ENCODE results near the gene TCAF2.
"Not testable (repeated sequence)": the region's sequence is repeated elsewhere in the genome, so short reads cannot be mapped to it uniquely, and the experiment has no call there.

Gene TCAF2

DNA sequence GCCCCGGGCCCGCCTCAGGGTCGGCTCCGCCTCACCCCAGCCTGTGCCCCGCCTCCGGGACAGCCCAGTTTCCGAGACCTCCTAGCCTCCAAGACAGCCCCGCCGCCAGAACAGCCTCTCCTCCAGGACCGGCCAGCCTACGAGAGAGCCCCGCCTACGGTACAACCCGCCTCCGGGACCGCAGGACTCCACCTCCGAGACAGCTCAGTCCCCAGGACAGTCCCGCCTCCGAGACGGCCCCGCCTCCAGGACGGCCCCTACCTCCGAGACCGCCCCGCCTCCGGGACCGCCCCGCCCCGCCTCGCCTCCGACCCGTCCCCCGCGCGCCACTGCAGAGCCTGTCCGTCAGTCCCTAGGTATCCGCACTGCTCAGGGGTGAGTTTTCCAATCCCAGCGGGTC is at the start of gene TCAF2:
Gene TCAF2, plus strand, starts transcription at position 329 of the 400 bp plus-strand sequence.
- DNase-seq (ENCODE audit: low spot score) = not testable (repeated sequence)

DNA sequence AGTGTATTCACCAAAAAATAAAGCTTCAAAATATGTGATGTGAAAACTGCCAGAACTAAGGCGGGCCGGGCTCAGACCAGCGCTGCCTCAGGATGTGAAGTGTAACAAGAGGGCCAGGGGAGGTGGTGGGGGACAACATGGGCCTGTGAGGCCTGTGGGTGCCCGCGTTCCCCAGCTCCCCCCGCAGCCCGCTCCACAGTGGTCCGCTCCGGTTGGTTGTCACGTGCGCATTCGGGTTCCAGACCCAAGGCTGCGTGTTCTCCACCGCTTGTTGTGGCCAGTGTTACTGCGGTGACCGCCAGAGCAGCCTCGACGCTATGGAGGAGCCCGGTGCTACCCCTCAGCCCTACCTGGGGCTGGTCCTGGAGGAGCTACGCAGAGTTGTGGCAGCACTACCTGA is 49.3 kb upstream of the TCAF2 start, which contains the start of gene CTAGE15:
Gene CTAGE15, plus strand, starts transcription at position 301 of the 400 bp plus-strand sequence. Its CDS starts 17 bp downstream, at position 318.
- DNase-seq (ENCODE audit: low spot score) = not testable (repeated sequence)

DNA sequence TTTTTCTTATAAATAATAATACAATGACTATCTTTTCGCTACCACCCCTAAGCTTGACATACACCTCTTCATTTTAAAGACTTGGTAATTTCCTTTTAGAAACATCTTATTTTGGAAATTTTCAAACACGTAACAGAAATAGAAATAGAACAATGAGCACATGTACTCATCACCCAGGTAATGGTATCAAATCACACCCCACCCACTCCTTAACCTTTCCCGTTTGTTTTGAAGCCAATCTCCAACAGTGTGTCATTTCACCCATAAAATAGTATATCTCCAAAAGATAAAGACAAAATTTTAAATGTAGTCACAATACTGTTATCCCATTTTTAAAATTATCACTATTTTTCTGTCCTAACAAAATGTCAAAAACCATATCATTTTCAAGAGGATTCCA is 32.6 kb upstream of the TCAF2 start:
- DNase-seq (ENCODE audit: low spot score) = not testable (repeated sequence)

DNA sequence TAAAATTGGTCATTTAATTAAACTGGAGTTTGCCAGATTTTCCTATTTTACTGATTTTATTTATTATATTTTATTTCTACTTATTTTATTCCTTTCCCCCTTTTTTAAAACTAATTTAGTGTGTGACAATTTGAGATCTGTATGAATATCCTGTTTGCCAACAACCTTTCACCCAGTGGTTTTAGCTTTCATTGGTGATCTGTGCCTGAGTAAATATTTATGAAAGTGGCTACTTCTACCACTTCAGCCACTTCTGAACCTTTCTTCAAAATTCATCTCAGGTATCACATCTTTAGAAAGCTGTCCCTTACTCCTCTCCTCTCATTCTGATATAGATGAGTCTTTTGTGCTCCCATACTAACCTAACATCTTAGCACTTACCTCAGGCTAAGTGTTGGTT is 30.9 kb upstream of the TCAF2 start:
- DNase-seq (ENCODE audit: low spot score) = not testable (repeated sequence)

DNA sequence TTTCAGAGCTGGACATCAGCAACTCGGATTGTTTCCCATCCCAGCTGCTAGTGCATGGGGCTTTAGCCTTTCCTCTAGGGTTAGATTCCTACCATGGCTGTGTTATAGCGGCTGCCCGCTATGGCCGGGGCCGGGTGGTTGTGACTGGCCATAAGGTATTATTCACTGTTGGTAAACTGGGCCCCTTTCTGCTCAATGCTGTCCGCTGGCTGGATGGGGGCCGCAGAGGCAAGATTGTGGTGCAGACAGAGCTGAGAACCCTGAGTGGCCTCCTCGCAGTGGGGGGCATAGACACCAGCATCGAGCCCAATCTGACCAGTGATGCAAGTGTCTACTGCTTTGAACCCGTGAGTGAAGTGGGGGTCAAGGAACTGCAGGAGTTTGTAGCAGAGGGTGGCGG is 22.7 kb upstream of the TCAF2 start:
- DNase-seq (ENCODE audit: low spot score) = not testable (repeated sequence)

GRCh38 chr7:143603549-143603948 is 17.2 kb upstream of the TCAF2 start:
- not testable (repeated sequence) for DNase-seq (ENCODE audit: low spot score)

DNA sequence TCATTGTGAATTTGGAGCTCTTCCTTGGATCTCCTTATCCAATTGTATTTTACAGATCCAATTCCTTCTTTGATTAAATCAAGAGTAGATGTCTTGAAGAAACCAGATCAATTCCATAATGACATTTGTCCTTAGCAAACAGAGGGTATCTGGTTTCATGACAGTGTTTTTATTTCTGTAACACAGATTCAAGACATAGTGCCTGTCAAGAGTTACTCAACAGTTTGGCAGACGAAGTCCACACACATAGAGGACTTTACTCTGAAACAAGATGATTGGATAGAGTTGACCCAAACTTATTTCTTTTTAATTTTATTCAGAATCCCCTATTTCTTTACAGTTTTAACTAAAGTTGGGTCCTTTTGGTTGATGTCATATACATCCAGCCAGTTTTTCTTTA is 14.7 kb upstream of the TCAF2 start:
- not testable (repeated sequence) for DNase-seq (ENCODE audit: low spot score)

- DNase-seq (ENCODE audit: low spot score) = not testable (repeated sequence)
These were observed 5.2 kb upstream of the TCAF2 start for GRCh38 chr7:143615545-143615944.

GRCh38 chr7:143617204-143617603 is 3.6 kb upstream of the TCAF2 start:
- DNase-seq (ENCODE audit: low spot score) = not testable (repeated sequence)

GRCh38 chr7:143620058-143620457 is 716 bp upstream of the TCAF2 start:
- DNase-seq (ENCODE audit: low spot score) = not testable (repeated sequence)

DNA sequence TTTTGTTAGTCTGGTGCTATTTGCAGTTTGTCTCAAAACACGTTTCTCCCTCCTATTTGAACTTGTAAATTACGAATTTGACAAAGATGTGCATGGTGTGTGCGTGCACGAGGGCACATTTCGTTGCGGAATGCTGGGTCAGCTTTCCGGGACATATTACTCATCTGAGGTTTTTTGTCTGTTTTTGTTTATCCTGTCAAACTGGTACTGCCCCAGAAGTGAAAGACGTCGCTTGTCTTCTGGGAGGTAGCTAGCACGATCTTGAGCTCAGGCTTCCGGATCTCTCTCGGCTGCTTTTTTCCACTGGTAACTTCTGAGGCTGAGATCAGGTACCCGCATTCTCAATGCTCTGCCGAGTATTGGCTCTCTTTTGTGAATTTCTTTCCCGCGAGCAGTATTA is 401 bp downstream of the TCAF2 start:
- DNase-seq (ENCODE audit: low spot score) = not testable (repeated sequence)

DNA sequence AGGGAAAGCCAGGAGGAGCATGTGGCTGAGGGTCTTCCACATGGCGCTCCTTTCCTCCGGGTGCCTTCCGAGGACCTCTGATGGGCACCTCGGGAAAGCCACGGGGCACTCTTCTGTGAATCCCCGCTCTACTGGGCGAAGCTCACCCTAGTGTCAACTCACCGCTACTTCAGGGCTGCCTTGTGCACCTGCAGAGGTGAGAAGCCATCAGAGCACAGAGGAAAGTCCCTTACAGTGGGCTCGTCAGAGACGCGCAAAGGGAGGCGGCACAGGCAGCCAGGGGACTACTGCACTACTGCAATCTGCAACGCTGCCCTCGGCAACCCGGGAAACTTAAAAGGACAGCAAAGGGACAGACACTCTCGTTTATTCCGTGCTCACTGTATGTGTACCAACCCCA is 1.4 kb downstream of the TCAF2 start:
- DNase-seq (ENCODE audit: low spot score) = not testable (repeated sequence)

- DNase-seq (ENCODE audit: low spot score) = not testable (repeated sequence)
These were observed 9.9 kb downstream of the TCAF2 start for GRCh38 chr7:143630653-143631052.

- DNase-seq (ENCODE audit: low spot score) = not testable (repeated sequence)
These were observed 11.7 kb downstream of the TCAF2 start for GRCh38 chr7:143632506-143632905.

DNA sequence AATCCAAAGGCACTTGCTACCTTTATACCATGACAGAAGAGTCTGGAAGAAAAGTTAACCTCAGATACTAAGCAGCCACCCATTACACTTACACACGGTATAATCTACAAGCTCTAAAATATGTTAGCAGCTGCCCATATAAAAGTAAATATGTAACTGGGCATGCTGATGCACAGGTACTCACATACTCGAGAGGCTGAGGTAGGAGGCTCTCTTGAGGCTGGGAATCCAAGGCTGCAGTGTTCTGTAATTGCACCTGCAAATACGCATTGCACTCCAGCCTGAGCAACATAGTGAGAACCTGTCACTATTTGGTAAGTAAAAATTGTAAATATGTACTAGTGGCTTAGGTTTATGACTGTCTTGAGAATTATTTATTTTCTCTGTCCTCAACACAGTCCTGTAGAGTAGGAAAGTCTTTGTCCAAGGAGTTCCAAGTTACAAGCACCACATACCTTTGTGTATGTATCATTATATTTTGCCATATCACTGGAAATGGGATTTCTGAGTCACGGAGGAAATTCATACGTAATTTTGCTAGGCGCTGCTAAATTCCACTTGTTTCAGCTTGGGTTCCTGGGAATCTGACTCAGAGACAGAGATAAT is 12.3 kb downstream of the TCAF2 start:
- not testable (repeated sequence) for DNase-seq (ENCODE audit: low spot score)

GRCh38 chr7:143635364-143636240 is 14.8 kb downstream of the TCAF2 start:
- not testable (repeated sequence) for DNase-seq (ENCODE audit: low spot score)

DNA sequence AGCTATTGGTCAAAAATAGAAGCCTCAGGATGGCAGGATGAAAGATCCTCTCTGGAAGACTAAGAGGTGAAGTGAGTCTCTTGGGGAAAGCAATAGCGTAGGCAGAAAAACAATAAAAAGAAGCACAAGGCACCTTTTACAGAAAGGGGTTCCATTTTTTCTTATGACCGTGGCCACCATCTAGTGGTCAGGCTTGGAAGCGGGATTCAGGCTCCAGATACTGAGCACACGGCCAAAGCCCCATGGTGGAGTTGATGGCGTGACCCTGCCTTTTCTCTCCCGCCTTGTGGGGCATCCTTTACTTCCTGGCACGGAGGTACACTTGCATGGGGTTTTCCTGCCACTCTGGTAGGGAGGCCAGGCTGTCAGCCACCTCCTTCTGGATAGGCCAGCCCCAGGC is 18.6 kb downstream of the TCAF2 start:
- DNase-seq (ENCODE audit: low spot score) = not testable (repeated sequence)

DNA sequence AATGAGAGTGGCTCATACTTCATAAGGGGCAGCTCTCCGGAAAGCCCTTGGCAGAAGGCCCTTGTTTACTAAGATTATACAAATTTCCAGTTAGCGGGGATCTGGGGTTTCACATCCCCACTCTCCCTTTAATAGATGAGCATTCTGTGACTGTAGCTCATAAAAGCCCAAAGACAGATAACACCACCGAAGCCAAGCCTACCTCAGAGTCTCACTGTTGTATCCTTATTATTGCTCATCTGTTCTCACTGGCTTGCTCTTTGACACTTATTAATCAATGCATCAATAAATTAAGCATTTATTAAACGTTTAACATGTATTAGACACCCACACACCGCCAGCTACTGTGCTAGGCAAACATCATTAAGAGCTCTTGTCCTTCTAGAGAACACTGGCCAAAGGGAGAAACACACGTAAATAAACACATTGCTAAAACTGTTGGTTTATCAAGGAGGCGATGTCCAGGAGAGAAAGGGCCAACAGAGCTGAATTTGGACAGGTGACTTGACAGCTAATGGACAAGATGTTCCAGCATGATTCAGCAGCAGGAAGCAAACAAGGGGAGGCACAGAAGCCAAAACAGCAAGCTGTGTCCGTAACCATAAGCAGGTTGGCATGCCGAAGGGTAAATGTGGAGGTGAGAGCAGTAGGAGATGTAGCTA is 19.9 kb downstream of the TCAF2 start:
- DNase-seq (ENCODE audit: low spot score) = not testable (repeated sequence)

GRCh38 chr7:143646598-143646997 is 25.8 kb downstream of the TCAF2 start:
- DNase-seq (ENCODE audit: low spot score) = not testable (repeated sequence)

DNA sequence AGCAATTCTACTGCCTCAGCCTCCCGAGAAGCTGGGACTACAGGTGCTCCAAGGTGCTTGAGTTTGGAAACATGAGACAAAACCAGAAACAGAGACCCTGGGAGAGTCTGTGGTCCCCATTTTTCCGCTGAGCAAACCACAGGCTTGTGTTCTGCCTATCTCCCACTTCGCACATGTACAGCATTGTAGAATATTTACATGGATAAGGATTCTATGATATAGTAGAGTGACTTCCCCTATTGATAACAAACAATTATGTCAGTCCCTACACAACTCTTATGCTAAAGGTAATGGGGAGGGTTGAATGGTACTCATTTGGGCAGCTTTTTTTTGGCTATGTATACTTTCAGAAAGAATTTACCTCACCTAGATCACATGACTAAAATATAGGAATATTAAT is 29.1 kb downstream of the TCAF2 start:
- DNase-seq (ENCODE audit: low spot score) = not testable (repeated sequence)

DNA sequence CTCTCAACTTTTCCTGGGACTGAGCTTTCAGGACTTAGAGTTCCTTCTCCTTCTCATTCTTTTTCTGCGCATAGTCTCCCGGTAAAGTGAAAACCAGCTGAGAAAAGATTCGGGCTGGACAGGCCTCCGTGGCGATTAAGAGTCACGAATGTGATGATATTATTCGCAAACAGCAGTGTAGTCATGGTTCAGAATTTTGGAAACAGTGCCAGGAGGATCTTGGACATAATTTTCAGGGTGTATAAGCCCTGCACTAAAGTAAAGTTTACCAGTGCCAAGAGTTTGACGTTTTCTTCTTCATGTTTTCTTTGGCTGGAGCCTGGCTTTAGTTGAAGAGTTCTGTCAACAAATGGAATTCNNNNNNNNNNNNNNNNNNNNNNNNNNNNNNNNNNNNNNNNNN is 29.7 kb downstream of the TCAF2 start:
- DNase-seq (ENCODE audit: low spot score) = not testable (repeated sequence)
